ENCODE data around the gene TSHR. TPM values are rescaled to one million over a fixed set of nuclear protein-coding genes. Genes with fewer than 3 reads are reported as not detected.
"Not testable (repeated sequence)": the region's sequence is repeated elsewhere in the genome, so short reads cannot be mapped to it uniquely, and the experiment has no call there.

Gene TSHR
- not detected in 2 replicates for total RNA-seq
- 0.09 TPM for polyA plus RNA-seq (2012)

DNA sequence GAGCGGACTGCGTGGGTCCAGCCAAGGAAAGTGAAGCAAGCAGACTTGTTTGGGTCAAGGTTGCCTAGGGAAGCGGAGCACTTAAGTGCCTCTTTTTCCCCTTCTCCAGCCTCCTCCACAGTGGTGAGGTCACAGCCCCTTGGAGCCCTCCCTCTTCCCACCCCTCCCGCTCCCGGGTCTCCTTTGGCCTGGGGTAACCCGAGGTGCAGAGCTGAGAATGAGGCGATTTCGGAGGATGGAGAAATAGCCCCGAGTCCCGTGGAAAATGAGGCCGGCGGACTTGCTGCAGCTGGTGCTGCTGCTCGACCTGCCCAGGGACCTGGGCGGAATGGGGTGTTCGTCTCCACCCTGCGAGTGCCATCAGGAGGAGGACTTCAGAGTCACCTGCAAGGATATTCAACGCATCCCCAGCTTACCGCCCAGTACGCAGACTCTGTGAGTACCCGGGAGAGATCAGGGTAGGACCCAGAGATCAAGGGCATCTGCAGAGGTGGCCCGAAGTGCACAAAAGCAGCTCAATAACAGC lies at the start of gene TSHR:
TSHR (plus strand) TSS at position 206 of the 526 bp plus-strand sequence; CDS start at position 266, 60 bp downstream.
- DNase-seq (ENCODE audit: low read depth), result no peak

DNA sequence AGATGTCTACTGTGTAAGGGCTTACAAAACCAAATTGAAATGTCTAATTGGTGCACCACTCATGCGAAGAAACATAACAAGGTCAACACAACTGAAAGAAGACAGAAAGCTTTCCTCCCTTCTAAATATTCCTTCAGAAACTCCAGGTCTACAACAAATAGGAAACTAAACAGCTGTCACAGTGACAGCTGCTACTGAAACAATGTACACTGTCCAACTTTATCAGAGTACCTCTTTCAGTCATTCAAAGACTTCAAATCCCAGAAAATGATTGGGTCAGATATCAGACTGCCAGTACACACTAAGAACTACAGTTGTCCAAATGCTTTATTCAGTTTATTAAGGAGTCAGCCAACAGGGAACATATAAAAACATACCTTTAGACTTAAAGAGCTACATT lies 49.1 kb upstream of the TSHR start:
- peak; percentile 71 for DNase-seq (ENCODE audit: low read depth)

DNA sequence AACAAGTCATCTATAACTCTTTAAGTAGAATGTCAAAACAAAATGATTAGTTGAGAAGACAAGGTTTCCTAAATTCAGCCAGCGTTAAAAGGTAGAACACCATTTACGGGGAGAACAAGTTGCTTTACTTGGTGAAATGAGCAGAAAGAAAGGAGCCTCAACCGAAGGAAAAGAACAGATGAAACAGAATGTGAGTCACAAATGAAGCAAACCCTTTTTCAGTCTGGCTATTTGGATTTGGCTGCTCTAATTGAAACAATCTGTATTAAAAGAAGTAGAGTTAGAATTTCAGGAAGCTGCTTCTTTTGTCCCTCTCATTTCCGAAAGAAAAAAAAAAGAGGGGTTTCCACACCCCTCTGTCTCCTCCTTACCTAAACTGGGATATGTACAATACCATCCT lies 48.5 kb upstream of the TSHR start:
- DNase-seq (ENCODE audit: low read depth), result peak; percentile 42

DNA sequence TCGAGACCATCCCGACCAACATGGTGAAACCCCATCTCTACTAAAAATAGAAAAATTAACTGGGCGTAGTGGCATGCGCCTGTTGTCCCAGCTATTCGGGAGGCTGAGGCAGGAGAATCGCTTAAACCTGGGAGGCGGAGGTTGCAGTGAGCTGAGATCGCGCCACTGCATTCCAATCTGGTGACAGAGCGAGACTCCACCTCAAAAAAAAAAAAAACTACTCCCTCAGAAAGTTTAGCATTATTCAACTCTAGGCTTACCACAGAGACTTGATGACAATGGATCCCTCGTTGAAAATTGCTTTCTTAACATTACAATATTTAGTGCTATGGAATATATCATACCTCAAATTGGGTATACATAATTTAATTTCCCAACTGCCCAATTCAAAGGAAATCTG lies 43.4 kb upstream of the TSHR start:
- not testable (repeated sequence) for DNase-seq (ENCODE audit: low read depth)

DNA sequence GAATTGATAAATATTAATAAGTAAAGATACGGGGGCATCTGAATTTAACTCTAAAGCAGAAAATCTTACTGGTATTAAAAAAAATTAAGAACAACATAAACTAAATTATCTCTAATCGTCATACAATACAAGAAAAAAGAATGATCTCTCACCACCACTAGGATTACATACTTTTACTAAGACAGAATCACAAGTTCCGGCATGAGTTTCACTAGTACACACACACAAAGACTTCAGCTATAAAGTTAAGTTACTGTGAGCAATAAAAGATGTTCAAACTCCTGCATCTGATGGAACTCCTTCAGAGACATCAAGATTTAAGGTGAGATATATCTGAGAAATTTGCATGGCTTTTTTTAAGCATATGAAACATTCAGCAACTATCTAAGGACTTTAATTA lies 35.8 kb upstream of the TSHR start:
- no peak for DNase-seq (ENCODE audit: low read depth)

DNA sequence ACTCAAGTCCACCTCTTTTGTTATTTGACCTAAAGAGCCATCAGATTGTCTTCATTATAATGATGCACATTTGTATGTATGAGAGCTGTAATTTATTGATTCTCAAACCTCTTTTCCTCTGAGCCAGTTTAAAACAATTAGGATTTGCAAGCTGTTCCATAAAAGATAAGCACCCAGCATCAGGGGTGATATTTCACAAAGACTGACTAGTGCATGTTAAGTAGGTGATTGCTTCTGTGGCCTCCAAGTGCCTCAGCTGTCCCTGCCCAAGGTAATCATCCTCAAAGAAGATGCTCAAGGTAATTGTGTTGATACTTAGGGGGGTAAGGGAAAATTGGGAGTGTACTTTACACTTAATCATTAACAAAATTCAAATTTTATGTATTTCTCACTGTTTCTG lies 32.1 kb upstream of the TSHR start:
- DNase-seq (ENCODE audit: low read depth), result no peak

DNA sequence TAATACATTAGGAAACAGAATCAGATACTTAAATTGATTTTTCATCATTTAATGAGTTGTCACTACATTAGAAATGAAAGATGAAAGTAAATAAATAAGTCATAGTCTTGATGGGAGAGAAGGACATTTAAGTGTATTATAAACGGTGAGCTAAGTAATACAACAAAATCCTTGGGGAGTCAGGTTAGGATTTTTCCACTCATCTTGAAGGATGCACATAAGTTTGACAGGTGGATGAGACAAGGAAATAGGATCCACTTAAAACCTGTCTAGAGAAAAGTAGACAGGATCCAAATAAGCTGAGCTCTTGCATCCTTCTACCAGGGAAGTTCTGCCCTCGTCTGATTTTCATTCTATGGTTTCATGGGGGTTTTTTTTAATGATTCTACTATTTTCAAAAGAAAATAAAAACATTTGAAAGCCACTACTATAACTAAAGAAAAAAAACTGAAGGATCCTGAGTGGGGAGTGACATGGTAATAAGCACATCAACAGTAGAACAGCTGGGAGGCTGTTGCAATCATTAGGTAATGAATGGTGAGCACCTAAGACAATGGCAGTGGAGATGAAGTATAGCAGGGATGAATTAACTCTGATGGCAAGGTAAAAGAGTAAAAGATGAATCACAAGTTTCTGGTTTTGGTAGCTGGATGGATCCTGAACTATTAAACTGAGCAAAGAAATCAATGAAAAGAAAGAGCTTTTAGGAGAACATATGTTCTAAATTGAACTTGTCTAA lies 30.9 kb upstream of the TSHR start:
- no peak for DNase-seq (ENCODE audit: low read depth)

DNA sequence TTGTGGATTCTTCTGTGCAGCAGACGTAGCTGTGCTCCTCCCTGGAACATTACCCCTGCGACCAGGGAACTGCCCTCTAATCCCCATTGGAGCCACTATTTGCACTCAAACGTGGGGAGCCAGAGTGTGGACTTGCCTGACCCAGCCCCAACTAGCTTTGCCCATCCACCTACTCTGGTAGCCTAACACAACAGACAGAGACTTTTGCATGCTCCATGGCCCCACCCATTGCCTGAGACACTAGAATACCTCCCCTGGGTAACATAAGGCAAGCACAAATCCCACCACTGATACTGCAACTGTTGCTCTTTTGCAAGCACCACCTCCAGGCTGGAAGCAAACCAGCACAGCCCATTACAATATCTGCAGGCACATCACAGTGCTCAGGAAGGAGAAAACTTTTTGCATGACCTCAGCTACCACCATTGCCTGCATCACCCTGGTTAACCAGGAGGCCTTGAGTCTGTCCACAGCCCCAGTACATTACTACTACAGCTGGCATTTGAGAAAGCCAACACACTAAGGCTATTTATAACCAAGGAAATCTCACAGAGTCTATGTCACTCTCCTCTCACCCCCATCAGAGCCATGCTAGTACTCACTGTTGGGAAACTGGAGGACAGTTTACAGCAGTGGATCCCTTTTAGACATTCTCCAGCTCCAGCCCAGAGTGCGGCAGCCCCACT lies 28.9 kb upstream of the TSHR start:
- peak; percentile 94 for DNase-seq (ENCODE audit: low read depth)

DNA sequence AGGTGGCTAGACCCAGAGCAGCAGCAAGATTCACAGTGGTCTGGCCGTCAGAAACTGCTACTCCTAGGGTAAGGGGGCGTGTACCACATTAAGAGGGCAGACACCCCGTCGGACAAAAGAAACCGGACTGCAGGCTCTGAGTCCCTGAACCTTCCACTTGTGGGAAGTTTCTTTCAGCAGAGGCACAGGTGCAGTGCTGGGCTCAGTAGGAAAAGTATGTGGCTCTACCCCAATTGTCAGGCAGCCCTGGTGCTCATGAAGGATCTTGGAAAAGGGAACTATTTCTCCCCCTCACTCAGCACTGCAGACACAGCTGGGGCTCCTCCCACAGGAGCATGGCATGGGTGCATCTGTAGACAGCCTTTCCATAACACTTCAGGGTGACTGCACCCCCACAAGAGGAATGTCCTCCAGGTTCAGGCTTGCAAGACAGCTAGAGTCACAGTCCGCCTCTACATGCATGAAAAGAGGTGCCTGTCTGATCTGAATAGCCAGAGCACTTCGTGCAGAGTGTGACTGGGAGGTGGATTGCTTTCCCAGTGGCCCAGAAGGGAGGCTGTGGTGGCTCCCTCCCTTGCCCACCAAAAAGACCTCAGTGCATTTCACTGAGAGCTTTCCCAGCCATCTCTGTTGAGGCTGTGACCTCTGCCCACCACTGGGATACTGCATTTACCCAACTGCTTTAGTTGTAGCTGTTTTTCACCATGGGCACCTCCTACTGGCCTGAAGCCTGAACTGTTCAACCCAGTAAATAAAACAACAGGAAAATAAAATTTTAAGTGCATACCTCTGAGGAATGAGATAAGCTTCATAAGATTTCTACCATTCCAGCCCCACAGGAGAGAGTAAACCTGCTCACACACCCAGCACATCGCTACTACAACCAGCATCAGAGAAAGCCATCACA lies 28.1 kb upstream of the TSHR start:
- DNase-seq (ENCODE audit: low read depth), result peak; percentile 77

DNA sequence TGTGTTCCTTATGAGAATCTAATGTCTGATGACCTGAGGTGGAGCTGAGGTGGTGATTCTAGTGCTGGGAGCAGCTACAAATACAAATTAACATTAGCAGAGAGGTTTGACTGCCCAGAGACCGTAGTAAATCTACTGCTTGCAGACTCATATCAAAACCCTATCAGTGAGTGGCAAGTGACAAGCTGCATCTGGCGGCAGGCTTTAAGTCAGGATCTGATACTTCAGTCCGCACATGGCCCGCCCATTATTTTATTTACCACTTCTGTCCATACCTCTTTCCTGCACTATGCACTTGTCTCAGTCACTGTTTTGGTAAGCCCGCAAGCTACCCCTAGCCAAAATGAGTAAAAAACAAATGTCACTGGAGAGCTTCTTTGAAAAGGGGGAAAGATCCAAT lies 25.3 kb upstream of the TSHR start:
- no peak for DNase-seq (ENCODE audit: low read depth)

DNA sequence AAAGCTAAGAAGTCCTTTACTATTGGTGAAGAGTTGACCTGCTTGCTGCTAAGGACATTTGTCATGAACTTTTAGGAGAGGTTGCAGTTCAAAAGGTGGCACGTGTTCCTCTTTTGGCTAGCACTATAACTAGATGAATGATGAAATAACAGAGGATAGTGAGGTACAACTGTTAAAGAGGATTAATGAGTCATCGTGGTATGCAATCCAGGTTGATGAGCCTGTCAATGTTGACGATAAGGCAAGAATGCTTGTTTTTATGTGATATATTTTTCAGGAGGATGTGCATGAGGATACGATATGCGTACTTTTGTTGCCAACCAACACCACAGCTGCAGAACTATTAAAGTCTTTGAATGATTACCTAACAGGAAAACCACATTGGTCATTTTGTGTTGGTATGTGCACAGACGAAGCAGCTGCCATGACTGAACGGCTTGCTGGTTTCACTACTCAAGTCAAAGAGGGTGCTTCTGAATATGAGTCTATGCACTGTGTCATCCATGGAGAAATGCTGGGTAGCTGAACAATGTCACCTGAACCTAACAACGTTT lies 24.5 kb upstream of the TSHR start:
- DNase-seq (ENCODE audit: low read depth), result peak; percentile 91

DNA sequence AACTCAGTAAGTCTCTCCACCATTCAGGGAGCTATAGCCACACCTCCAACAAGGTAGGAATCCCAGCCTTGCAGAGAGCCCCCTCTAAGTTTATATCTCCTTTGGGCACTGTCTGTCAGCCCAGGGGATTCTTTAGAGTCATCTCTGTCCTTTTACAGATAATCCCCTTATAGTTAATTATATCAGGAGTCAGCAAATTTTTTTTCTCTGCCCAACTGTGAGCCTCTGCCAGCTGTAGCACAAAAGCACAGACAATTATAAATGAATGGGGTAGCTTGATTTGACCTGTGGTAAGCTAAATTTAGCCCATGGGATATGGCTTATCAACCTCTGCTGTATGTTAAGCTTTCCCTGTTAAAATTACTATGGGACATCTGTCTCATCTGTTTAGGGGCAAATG lies 22.1 kb upstream of the TSHR start:
- peak; percentile 21 for DNase-seq (ENCODE audit: low read depth)

DNA sequence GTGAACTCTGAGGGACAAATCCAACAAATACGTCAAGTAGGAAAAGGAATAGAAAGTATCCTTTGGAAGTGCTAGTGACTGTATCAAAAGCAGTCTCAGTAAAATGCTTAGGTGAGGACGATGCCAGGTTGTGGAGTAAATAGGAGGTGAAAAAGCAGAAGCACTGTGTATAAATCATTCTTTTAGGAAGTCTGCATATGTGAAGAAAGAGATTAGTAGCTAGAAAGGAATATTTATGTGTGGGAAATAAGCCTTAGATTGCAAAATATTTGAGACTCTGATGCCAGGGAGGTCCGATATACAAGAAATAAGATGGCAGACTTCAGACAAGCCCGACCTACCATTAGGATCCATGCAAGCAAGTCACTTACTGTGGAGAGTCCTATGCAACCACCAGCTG lies 21.7 kb upstream of the TSHR start:
- DNase-seq (ENCODE audit: low read depth), result no peak

DNA sequence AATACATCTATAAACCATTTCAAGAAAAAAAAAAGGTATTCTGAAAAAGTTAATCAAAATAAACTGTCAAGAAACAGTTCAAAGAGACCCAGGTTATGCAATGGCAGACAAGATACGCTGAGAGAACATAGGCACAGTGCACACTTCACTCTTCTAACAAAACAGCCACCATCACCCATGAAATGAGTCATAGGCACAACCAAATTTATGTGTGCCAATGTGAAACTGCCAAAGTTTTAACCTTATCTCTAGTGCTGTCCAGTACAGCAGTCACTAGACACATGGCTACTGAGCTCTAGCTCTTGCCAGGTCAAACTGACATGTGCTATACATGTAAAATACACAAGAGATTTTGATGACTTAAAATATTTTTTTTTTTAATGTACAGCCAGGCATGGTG lies 15.3 kb upstream of the TSHR start:
- no peak for DNase-seq (ENCODE audit: low read depth)

DNA sequence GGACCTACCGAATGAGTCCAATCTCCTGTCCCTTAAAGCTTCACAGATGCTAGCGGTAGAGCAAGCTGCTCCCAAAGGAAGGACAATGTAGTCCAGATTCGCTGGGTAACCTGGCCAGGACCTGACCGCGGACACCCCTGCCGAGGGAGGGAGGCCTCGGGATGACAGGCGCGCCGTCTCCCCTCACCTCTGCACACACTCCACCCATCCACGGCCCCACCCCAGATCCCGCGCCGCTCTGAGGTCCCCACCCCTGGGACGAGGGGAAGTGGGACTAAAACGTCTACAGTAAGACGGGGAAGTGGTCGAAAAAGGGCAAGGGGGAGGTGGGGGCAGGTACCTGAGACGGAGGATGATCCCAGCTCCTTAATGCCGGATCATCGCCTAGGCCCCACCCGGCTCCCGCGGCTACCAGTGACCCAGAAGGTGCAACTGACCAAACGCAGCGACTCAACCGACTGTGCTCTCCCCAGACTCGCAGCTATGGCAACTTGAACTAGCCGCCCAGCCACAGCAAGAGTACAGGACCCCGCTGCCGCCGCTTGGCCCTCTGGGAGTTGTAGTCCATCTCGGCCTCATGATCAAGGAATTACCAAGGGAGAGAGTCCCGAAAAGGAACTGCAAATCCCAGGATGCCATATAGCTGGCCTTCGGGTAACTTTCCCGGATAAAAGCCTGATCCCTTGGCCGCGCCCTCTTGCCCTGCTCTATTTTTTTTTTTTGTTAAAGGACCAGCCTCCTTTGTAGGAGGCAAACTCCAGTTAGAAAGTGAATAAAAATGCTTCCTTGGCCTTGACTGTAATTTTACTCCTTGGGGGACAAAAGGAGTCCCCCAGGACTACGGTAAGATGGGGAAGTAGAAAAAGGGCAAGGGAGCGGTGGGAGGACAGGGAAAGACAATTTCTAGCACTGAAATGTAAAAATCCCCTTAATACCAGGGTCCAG lies 13.9 kb upstream of the TSHR start, which contains the start of gene CEP128:
CEP128 (minus strand) TSS at position 498 of the 945 bp plus-strand sequence.
- DNase-seq (ENCODE audit: low read depth), result peak; percentile 99

DNA sequence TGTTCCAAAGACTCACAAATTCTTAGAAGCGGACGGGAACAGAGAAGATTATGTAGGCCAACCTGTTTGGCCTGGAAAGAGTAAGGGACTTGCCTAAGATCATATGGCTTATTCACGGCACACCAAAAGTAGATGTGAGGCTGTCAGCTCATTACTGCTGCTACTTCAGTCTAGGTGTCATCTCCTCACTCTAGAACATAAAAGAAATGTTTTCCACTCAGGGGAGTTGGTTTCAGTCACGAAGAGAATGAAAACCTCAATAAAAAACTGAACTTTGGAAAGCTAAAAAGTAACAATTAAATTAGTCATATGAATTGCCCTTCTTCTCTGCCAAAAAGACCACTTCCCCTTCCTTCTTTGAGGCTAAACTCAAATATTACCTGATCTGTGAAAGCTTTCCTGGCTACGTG lies 13.2 kb upstream of the TSHR start:
- DNase-seq (ENCODE audit: low read depth), result no peak

DNA sequence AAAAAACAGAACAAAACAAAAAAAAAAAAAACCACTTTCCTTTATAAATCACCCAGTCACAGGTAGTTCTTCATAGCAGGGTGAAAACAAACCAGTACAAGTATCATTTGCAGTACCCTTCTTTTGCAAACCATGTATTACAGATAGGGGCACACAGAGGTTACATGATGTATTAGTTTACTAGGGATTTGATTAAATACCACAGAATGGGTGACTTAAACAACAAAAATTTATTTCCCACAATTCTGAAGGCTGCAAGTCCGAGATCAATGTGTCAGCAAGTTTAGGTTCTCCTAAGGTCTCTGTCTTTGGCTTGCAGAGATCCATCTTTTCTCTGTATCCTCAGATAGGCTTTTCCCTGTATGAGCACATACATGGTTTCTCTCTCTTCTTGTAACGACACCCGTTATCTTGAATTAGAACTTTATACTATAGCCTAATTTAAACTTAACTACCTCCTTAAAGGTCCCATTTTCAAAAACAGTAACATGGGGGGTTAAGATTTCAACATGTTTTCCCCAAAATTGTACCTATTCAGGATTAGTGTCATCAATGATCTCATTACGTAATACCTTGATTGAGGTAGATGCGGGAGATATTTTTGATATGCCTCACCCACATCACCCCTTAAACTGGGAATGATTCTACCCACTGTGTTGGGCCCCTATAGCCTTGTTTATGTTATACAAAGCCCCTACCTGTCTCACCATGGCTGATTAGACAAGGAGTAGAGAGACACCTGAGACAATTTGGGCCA lies 10.4 kb upstream of the TSHR start:
- DNase-seq (ENCODE audit: low read depth), result no peak

DNA sequence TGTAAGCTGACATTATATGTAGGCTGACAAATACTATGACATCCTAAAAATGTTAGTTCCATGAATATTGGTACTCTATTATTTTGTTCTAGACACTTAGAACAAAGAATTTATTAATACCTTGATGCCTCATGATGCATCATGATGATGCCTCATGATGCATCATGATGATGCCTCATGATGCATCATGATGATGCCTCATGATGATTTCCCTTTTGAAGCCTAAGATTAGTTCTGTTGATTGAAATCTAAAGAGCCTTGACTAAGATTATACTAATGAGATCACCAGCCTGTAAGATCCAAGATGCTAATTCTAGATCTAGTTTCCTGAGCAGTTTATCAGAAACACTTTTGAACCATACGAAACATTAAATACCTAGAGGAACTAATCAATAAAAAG lies 9.2 kb upstream of the TSHR start:
- DNase-seq (ENCODE audit: low read depth), result no peak

DNA sequence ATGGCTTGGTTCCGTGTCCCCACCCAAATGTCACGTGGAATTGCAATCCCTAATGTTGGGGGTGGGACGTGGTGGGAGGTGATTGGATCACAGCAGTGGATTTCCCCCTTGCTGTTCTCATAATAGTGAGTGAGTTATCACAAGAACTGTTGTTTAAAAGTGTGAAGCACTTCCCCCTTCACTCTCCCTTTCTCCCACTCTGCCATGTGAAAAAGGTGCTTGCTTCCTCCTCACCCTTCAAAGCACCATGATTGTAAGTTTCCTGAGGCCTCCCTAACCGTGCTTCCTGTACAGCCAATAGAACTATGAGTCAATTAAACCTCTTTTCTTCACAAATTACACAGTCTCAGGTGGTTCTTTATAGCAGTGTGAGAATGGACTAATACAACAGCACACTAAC lies 8.6 kb upstream of the TSHR start:
- DNase-seq (ENCODE audit: low read depth), result no peak

Data from myocyte (in vitro differentiated cells).